HL-60 (cell line): Measurements from ENCODE around the gene MRPL21.

Source experiments
- DNase-seq, 2 experiments: peaks; one replicate each; pipeline ENCODE4 v3.0.0-alpha.2; 2010 to 2020; ENCODE audit warnings: low read depth in 1 of 2, low spot score in 1 of 2
- H3K27ac ChIP-seq: fragments of 250-450 bp; sonication (Bioruptor Pico); replicated peaks from 2 replicates; pipeline ENCODE4 v1.5.1; 2020; ENCODE audit warnings: mild to moderate bottlenecking, moderate library complexity
- H3K27me3 ChIP-seq: fragments of 250-450 bp; sonication (Bioruptor Pico); 2 replicates; pipeline ENCODE4 v1.5.1; 2021; ENCODE audit warnings: mild to moderate bottlenecking, moderate library complexity; ENCODE audit not compliant: insufficient read depth, poor library complexity, severe bottlenecking
- H3K4me3 ChIP-seq: replicated peaks from 2 replicates; pipeline ENCODE4 v1.5.1; 2011; ENCODE audit warnings: mild to moderate bottlenecking, control low read depth, low read length; ENCODE audit not compliant: insufficient read depth
- GABPA ChIP-seq: IDR thresholded peaks from 2 replicates; pipeline ENCODE4 v1.6.1; 2012; ENCODE audit warnings: low read depth
- POLR2AphosphoS5 ChIP-seq: IDR thresholded peaks from 2 replicates; pipeline ENCODE4 v1.6.1; 2012; ENCODE audit warnings: low read depth
- SPI1 ChIP-seq: IDR thresholded peaks from 2 replicates; pipeline ENCODE4 v1.6.1; 2012; ENCODE audit warnings: low read depth, mild to moderate bottlenecking, borderline replicate concordance
- TF ChIP-seq, protein P1 (sequence below): IDR thresholded peaks from one replicate; pipeline ENCODE4 v1.5.1; 2011; ENCODE audit warnings: low read length, control low read depth, inconsistent platforms; ENCODE audit not compliant: insufficient read depth
- TF ChIP-seq, protein P2 (sequence below): IDR thresholded peaks from 2 replicates; pipeline ENCODE4 v1.6.1; 2012; ENCODE audit warnings: low read depth; ENCODE audit not compliant: insufficient replicate concordance

MRPL21 gene

DNA sequence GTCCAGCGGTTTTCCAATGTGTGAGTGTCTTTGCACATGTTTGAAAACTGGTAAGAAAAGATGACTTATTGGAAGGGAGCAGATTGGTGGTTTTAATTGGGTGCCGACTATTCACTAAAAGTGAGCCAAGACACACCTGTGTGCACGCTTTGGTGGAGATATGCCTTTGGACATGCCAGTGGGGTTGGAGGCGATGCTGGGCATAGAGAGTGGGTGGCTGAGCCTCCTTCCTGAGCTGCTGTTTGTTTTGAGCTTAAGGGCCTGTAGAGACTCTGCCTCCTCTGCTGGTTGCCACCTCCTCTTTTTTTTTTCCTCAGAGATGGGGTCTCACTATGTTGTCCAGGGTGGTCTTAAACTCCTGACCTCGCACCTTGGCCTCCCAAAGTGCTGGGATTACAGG, 9.6 kb upstream of the MRPL21 start:
- H3K27me3 ChIP-seq, result no peaks in the 10 kb centered on the region
- H3K4me3 ChIP-seq, result no peak overlapping the region
- TF ChIP-seq POLR2AphosphoS5, result no peak
- no peak for TF ChIP-seq GABPA
- TF ChIP-seq SPI1, result no peak
- no peak for DNase-seq
- H3K27ac ChIP-seq, result no peak overlapping the region

DNA sequence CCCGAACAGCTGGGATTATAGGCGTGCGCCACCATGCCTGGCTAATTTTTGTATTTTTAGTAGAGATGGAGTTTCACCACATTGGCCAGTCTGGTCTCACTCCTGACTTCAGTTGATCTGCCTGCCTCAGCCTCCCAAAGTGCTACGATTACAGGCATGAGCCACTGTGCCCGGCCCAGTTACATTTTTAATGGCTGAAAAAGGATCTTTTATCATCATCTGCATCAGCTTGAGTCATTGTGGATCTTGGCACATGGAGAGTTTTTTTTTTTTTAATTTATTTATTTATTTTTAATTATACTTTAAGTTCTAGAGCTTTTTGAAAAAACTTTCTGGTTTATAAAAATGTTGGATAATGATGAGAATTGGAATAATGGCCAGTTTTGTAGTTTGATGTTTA, 8.6 kb upstream of the MRPL21 start:
- Histone ChIP-seq H3K4me3 (no peak overlapping the region), H3K27me3 (no peaks in the 10 kb centered on the region), H3K27ac (no peak overlapping the region)
- TF ChIP-seq, protein P1, sequence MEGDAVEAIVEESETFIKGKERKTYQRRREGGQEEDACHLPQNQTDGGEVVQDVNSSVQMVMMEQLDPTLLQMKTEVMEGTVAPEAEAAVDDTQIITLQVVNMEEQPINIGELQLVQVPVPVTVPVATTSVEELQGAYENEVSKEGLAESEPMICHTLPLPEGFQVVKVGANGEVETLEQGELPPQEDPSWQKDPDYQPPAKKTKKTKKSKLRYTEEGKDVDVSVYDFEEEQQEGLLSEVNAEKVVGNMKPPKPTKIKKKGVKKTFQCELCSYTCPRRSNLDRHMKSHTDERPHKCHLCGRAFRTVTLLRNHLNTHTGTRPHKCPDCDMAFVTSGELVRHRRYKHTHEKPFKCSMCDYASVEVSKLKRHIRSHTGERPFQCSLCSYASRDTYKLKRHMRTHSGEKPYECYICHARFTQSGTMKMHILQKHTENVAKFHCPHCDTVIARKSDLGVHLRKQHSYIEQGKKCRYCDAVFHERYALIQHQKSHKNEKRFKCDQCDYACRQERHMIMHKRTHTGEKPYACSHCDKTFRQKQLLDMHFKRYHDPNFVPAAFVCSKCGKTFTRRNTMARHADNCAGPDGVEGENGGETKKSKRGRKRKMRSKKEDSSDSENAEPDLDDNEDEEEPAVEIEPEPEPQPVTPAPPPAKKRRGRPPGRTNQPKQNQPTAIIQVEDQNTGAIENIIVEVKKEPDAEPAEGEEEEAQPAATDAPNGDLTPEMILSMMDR, result no peak
- TF ChIP-seq POLR2AphosphoS5, result no peak
- TF ChIP-seq, protein P2, sequence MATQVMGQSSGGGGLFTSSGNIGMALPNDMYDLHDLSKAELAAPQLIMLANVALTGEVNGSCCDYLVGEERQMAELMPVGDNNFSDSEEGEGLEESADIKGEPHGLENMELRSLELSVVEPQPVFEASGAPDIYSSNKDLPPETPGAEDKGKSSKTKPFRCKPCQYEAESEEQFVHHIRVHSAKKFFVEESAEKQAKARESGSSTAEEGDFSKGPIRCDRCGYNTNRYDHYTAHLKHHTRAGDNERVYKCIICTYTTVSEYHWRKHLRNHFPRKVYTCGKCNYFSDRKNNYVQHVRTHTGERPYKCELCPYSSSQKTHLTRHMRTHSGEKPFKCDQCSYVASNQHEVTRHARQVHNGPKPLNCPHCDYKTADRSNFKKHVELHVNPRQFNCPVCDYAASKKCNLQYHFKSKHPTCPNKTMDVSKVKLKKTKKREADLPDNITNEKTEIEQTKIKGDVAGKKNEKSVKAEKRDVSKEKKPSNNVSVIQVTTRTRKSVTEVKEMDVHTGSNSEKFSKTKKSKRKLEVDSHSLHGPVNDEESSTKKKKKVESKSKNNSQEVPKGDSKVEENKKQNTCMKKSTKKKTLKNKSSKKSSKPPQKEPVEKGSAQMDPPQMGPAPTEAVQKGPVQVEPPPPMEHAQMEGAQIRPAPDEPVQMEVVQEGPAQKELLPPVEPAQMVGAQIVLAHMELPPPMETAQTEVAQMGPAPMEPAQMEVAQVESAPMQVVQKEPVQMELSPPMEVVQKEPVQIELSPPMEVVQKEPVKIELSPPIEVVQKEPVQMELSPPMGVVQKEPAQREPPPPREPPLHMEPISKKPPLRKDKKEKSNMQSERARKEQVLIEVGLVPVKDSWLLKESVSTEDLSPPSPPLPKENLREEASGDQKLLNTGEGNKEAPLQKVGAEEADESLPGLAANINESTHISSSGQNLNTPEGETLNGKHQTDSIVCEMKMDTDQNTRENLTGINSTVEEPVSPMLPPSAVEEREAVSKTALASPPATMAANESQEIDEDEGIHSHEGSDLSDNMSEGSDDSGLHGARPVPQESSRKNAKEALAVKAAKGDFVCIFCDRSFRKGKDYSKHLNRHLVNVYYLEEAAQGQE, result no peak
- no peak for TF ChIP-seq GABPA
- no peak for TF ChIP-seq SPI1
- no peak for DNase-seq

DNA sequence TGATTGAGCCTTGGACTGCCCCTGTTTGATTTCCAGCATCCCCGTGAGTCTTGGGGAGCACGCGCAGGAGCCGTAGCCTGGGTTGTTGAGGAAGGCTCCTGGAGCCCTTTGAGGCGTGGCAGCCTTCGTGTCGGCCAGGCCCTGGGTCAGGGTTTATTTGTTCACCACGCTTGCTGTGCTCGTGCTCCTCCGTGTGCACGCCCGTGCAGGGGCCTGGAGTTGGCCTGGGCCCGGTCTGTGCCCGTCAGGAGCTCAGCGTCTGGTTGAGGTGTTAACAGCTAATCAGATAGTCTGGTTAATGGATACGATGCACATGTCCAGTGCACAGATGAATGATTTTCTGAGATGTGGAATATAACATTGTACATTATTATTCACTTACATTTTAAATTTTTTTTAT, 8.1 kb upstream of the MRPL21 start:
- DNase-seq, result no peak

DNA sequence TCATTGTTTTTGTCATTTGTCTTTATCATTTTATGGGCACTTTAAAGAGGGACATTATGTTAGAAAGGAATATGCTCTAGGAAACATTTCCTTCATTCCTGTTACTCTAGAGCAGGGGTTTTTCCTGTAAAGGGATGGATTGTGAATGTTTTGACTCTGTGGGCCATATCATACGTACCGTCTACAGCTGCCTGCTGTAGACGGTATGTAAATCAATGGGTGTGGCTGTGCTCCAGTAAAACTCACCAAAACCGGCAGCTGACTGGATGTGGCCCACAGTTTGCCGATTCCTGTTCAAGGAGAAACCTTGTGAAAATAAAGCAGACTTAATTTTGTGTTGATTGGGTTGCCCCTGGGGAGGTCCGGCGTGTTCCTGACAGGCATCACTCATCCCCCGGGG, 7.3 kb upstream of the MRPL21 start:
- no peak for DNase-seq
- H3K27ac ChIP-seq, result no peak overlapping the region
- H3K27me3 ChIP-seq, result no peaks in the 10 kb centered on the region
- TF ChIP-seq, protein P1, result no peak
- no peak for TF ChIP-seq POLR2AphosphoS5
- TF ChIP-seq SPI1, result no peak
- TF ChIP-seq, protein P2, result no peak
- no peak for TF ChIP-seq GABPA
- no peak overlapping the region for H3K4me3 ChIP-seq

More for the DNA sequence above, 8.1 kb upstream of the MRPL21 start:
- no peak overlapping the region for H3K4me3 ChIP-seq
- TF ChIP-seq, protein P1, result no peak
- TF ChIP-seq, protein P2, result no peak
- TF ChIP-seq POLR2AphosphoS5 (no peak), SPI1 (no peak), GABPA (no peak)
- no peak overlapping the region for H3K27ac ChIP-seq
- H3K27me3 ChIP-seq, result no peaks in the 10 kb centered on the region
